Esophagus squamous epithelium (tissue), 5 donors: Measurements from ENCODE around the gene TFG. TPM values are rescaled to one million over a fixed set of nuclear protein-coding genes. Genes with fewer than 3 reads are reported as not detected.

ENCODE experiments used
- DNase-seq: peaks from one replicate; lab custom pipeline; 2025; lab: John Stamatoyannopoulos, UW
- H3K27ac ChIP-seq, 4 donors: fragments of 200-600 bp; sonication (generic); one replicate each; pipeline ENCODE4 v1.5.1; 2016 to 2019; ENCODE audit warnings: mild to moderate bottlenecking in 1 of 4
- H3K27me3 ChIP-seq, 4 donors: fragments of 200-600 bp; sonication (generic); 1 replicate in 3 of 4; 2 replicates in 1 of 4; pipeline versions ENCODE4 v1.5.1 to v1.6.0; 2017 to 2021; ENCODE audit warnings: antibody characterized with exemption in 1 of 4
- H3K36me3 ChIP-seq, 3 donors: fragments of 200-600 bp; sonication (generic); one replicate each; pipeline ENCODE4 v1.5.1; 2016 to 2019
- H3K4me1 ChIP-seq, 3 donors: fragments of 200-600 bp; sonication (generic); one replicate each; pipeline ENCODE4 v1.5.1; 2017 to 2019
- H3K4me3 ChIP-seq, 4 donors: fragments of 200-600 bp; sonication (generic); 1 replicate in 3 of 4; 2 replicates in 1 of 4; pipeline ENCODE4 v1.5.1; 2016 to 2019; ENCODE audit warnings: mild to moderate bottlenecking in 2 of 4, moderate library complexity in 1 of 4
- H3K9me3 ChIP-seq, 3 donors: fragments of 200-600 bp; sonication (generic); one replicate each; pipeline ENCODE4 v1.5.1; 2016 to 2019
- CTCF ChIP-seq, 6 experiments: fragments of 450-650 bp in 4 of 6; fragments of 200-600 bp in 2 of 6; sonication (generic) in 2 of 6; IDR thresholded peaks; one replicate each; pipeline ENCODE4 v1.5.1; 2016 to 2019; ENCODE audit warnings: antibody characterized with exemption in 6 of 6, mild to moderate bottlenecking in 4 of 6, moderate library complexity in 4 of 6
- POLR2A ChIP-seq, 4 donors: fragments of 450-650 bp; IDR thresholded peaks; one replicate each; pipeline ENCODE4 v1.6.1; 2017; ENCODE audit warnings: antibody characterized with exemption in 4 of 4, mild to moderate bottlenecking in 4 of 4, moderate library complexity in 3 of 4
- whole genome bisulfite sequencing, 2 donors: methylation state at CpG; one replicate each; pipeline ENCODE4 v1.1.5; 2018; 5-methylcytosine and 5-hydroxymethylcytosine counted together
- intact Hi-C: fragments of 100-400 bp; cut with DNase I; formaldehyde crosslinking; loops from one replicate; pipeline ENCODE4 v1.15.0; 2022
- total RNA-seq, 4 donors: library from RNA; depleted of rRNA; stranded (reverse); fragments of >200 nt; gene quantifications; one replicate each; pipeline ENCODE4 v1.1.0, GENCODE V29; 2016
- donor health status: DM: yes; HTN: yes; CAD: no.

TFG gene
- total RNA-seq, 4 donors from 2014 or later = 76.7 to 133 (median 91.8) TPM

DNA sequence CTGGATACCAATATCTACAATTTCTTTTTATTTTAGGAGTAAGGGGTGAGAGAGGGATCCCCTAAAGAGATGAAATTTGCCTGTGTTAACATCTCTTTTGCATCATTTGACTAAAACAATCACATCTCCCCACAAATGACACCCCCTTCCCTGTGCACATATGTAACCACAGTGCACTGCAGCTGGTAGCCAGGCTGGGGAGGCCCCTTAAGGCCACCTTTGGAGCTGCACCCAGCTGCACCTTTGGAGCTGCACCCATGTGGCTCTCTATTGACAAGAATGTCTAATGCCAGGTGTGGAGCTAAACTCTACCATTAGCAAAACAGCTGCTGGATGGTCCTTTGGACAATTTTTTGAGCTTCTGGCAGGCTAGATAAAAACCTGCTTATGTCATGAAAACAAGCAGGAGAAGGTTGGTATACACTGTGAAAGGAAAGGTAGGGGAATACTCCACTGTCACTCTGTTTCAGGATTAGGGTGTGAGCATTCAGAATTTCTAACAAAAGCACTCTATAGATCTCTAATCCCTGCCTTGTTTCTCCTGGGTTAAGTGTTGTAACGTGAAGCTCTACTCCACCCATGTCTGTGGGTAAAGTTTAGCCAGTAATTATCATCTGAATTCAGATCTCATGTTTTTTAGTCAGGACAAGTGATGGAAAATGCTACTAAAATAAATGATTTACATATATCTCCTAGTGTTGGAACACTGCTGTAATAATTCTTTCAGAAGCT is 52.1 kb downstream of the TFG start:
- DNase-seq = no peak
- H3K9me3 ChIP-seq = no peaks in the 10 kb centered on the region
- no peak for TF ChIP-seq POLR2A (IDR thresholded peaks at IDR 0.05)
- TF ChIP-seq CTCF (IDR thresholded peaks at IDR 0.05) = peak in 2 of 6 experiments; percentile 19 to 45
- no peaks in the 10 kb centered on the region for H3K36me3 ChIP-seq
- H3K4me3 ChIP-seq = no peak overlapping the region
- H3K4me1 ChIP-seq = peaks cover 0 to 33% (median 5%) of the 10 kb centered on the region in 3 donors
- no peak overlapping the region for H3K27ac ChIP-seq
- intact Hi-C loops = no loop called here
- WGBS, 2 donors = 17 to 44% methylated on average over 1 of the region's 1 CpG
- no peaks in the 10 kb centered on the region for H3K27me3 ChIP-seq

- no peaks in the 10 kb centered on the region for H3K36me3 ChIP-seq
- no peak overlapping the region for H3K4me3 ChIP-seq
- H3K27ac ChIP-seq = no peak overlapping the region
- no peaks in the 10 kb centered on the region for H3K9me3 ChIP-seq
- intact Hi-C loops = no loop called here
- H3K27me3 ChIP-seq = no peaks in the 10 kb centered on the region
- no peak for TF ChIP-seq CTCF (IDR thresholded peaks at IDR 0.05)
- H3K4me1 ChIP-seq = peaks cover 0 to 35% (median 5%) of the 10 kb centered on the region in 3 donors
- DNase-seq = no peak
Measured at GRCh38 chr3:100761951-100762350, 52.7 kb downstream of the TFG start.

DNA sequence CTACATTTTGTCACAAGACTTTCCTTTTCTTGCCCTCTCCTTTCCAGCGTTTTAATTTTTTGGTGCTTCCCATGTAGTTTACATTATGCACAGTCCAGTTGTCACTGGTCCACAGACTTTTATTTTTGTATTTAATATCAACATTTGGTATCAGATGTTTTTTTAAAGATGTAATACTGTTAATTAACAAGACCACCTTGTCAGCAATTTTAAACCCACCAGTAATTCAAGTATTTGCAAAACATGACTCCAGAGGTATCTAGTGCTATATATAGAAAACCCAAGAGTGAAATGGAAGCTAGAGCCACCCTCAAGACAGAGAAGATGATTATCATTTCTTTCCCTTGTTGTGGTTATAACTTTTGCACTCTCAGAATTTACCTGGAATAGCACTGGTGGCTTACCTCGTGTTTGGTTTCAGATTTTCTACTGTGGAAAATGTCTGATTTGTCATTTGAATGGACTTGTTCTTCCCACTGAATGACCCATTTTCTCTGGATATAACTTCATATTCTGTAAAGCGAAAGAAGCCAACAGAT is 56.2 kb downstream of the TFG start:
- H3K27me3 ChIP-seq = no peaks in the 10 kb centered on the region
- peaks cover 0 to 29% (median 5%) of the 10 kb centered on the region in 3 donors for H3K4me1 ChIP-seq
- no peaks in the 10 kb centered on the region for H3K36me3 ChIP-seq
- TF ChIP-seq CTCF (IDR thresholded peaks at IDR 0.05) = no peak
- no peak for TF ChIP-seq POLR2A (IDR thresholded peaks at IDR 0.05)
- H3K4me3 ChIP-seq = no peak overlapping the region
- H3K27ac ChIP-seq = no peak overlapping the region
- intact Hi-C loops = no loop called here
- WGBS, 2 donors = 78 to 86% methylated on average over 3 of the region's 3 CpGs
- H3K9me3 ChIP-seq = no peaks in the 10 kb centered on the region
- no peak for DNase-seq

DNA sequence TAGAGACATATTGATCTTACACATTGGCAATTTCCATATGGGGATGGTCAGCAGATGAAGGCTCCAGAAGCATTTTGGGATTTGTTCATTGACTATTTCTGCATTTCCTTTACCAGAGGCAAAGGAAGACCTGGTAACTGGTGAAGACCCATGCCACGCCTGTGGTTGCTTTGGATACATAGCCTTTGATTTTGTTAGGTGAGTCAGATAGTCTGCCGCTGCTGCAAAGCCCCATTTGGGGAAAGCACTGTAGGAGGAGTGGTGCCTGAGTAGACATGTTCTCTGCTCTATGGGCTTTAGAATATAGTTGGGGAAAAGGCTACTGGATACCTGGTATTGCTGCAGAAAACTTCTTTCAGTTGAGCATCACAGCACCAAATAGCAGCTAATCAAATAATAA is 56.8 kb downstream of the TFG start:
- intact Hi-C loops = no loop called here
- TF ChIP-seq POLR2A (IDR thresholded peaks at IDR 0.05) (no peak), CTCF (IDR thresholded peaks at IDR 0.05) (no peak)
- Histone ChIP-seq H3K27me3 (no peaks in the 10 kb centered on the region), H3K36me3 (no peaks in the 10 kb centered on the region), H3K9me3 (no peaks in the 10 kb centered on the region), H3K4me3 (no peak overlapping the region), H3K27ac (no peak overlapping the region), H3K4me1 (peaks cover 0 to 27% (median 5%) of the 10 kb centered on the region in 3 donors)
- DNase-seq = no peak
- WGBS, 2 donors = 56% methylated on average over 2 of the region's 2 CpGs

GRCh38 chr3:100769693-100770092 is 60.4 kb downstream of the TFG start:
- no peak for DNase-seq
- WGBS, 2 donors = 87 to 89% methylated on average over 3 of the region's 3 CpGs
- no peaks in the 10 kb centered on the region for H3K9me3 ChIP-seq
- H3K36me3 ChIP-seq = no peaks in the 10 kb centered on the region
- intact Hi-C loops = no loop called here
- TF ChIP-seq POLR2A (IDR thresholded peaks at IDR 0.05) (no peak), CTCF (IDR thresholded peaks at IDR 0.05) (no peak)
- H3K4me1 ChIP-seq = peaks cover 0 to 7% (median 0%) of the 10 kb centered on the region in 3 donors
- H3K27me3 ChIP-seq = no peaks in the 10 kb centered on the region
- H3K4me3 ChIP-seq = no peak overlapping the region
- no peak overlapping the region for H3K27ac ChIP-seq
